Stomach (tissue), 4 donors: ENCODE results near the gene CHRND.

ENCODE experiments used
- POLR2A ChIP-seq, 4 donors: fragments of 450-650 bp; IDR thresholded peaks; one replicate each; pipeline ENCODE4 v1.6.1; 2016; ENCODE audit warnings: antibody characterized with exemption in 4 of 4, control low read depth in 2 of 4, mild to moderate bottlenecking in 1 of 4, moderate library complexity in 1 of 4
- POLR2AphosphoS5 ChIP-seq, 3 donors: sonication (generic); formaldehyde crosslinking; IDR thresholded peaks; one replicate each; pipeline ENCODE4 v1.6.1; 2016; ENCODE audit warnings: antibody characterized with exemption in 3 of 3
- TF ChIP-seq, protein P1 (sequence below), 7 experiments: fragments of 450-650 bp in 4 of 7; fragments of 200-600 bp in 3 of 7; sonication (generic) in 3 of 7; IDR thresholded peaks; one replicate each; pipeline ENCODE4 v1.5.1; 2016 to 2019; ENCODE audit warnings: antibody characterized with exemption in 7 of 7, control low read depth in 2 of 7, mild to moderate bottlenecking in 1 of 7

- no peak for TF ChIP-seq POLR2AphosphoS5 (IDR thresholded peaks at IDR 0.05)
- no peak for TF ChIP-seq POLR2A (IDR thresholded peaks at IDR 0.05)
- TF ChIP-seq, protein P1, sequence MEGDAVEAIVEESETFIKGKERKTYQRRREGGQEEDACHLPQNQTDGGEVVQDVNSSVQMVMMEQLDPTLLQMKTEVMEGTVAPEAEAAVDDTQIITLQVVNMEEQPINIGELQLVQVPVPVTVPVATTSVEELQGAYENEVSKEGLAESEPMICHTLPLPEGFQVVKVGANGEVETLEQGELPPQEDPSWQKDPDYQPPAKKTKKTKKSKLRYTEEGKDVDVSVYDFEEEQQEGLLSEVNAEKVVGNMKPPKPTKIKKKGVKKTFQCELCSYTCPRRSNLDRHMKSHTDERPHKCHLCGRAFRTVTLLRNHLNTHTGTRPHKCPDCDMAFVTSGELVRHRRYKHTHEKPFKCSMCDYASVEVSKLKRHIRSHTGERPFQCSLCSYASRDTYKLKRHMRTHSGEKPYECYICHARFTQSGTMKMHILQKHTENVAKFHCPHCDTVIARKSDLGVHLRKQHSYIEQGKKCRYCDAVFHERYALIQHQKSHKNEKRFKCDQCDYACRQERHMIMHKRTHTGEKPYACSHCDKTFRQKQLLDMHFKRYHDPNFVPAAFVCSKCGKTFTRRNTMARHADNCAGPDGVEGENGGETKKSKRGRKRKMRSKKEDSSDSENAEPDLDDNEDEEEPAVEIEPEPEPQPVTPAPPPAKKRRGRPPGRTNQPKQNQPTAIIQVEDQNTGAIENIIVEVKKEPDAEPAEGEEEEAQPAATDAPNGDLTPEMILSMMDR (IDR thresholded peaks at IDR 0.05): no peak
Measured at GRCh38 chr2:232501331-232501771, 24.6 kb upstream of the CHRND start.
